GM12873 (cell line): ENCODE measurements around the gene TSPAN4.

Experiments used
- CTCF ChIP-seq: IDR thresholded peaks from 2 replicates; pipeline ENCODE4 v1.5.1; 2012; ENCODE audit warnings: low read depth, mild to moderate bottlenecking, moderate library complexity, low read length, control low read depth; ENCODE audit not compliant: insufficient read depth; ENCODE audit errors: missing control alignments

Gene TSPAN4

GRCh38 chr11:869399-870126 is 26.9 kb downstream of the TSPAN4 start:
- TF ChIP-seq CTCF = no peak

- TF ChIP-seq CTCF = no peak
These were observed 27.4 kb downstream of the TSPAN4 start for GRCh38 chr11:870127-870413.

GRCh38 chr11:870418-870817 is 27.8 kb downstream of the TSPAN4 start:
- no peak for TF ChIP-seq CTCF

GRCh38 chr11:871472-871871 is 28.8 kb downstream of the TSPAN4 start:
- TF ChIP-seq CTCF = no peak

GRCh38 chr11:872799-873198 is 30.1 kb downstream of the TSPAN4 start:
- TF ChIP-seq CTCF = no peak

GRCh38 chr11:873706-874105 is 31.1 kb downstream of the TSPAN4 start:
- TF ChIP-seq CTCF = no peak

- no peak for TF ChIP-seq CTCF
These were observed 32.6 kb downstream of the TSPAN4 start for GRCh38 chr11:875203-875602.
